ENCODE data around the gene UQCRC2.
"Not testable (repeated sequence)": the region's sequence is repeated elsewhere in the genome, so short reads cannot be mapped to it uniquely, and the experiment has no call there.

The UQCRC2 gene

GRCh38 chr16:21952793-21953540 is at the start of gene UQCRC2:
Gene UQCRC2 (plus strand): TSS chr16:21953361. CDS start chr16:21953424, 63 bp downstream.
- peak; percentile 79 for DNase-seq (ENCODE audit: low read depth, low spot score)
- no peaks in the 10 kb centered on the region for H3K9me3 ChIP-seq (ENCODE audit: control insufficient read depth, insufficient read depth, low read length)
- H3K4me3 ChIP-seq (ENCODE audit: low read length): peak within 1 kb of the TSS; percentile 91
- H3K36me3 ChIP-seq (ENCODE audit: control insufficient read depth, insufficient read depth, low read length): peaks cover 3% of the 10 kb centered on the region; the same call in 1 of the 2 replicates
- WGBS (ENCODE audit: insufficient coverage, insufficient read length): no CpG with 5 or more reads among the region's 41 CpGs
- no peaks in the 10 kb centered on the region for H3K27me3 ChIP-seq (ENCODE audit: control insufficient read depth, insufficient read depth, low read length)
- no peaks in the 10 kb centered on the region for H3K4me1 ChIP-seq (ENCODE audit: control insufficient read depth, insufficient read depth, low read length)
- no peak within 1 kb of the TSS for H3K27ac ChIP-seq (ENCODE audit: low read length)

GRCh38 chr16:21932650-21933049 is 20.5 kb upstream of the UQCRC2 start:
- no CpG with 5 or more reads among the region's 4 CpGs for WGBS (ENCODE audit: insufficient coverage, insufficient read length)
- not testable (repeated sequence) for H3K27ac ChIP-seq (ENCODE audit: low read length); H3K27me3 ChIP-seq (ENCODE audit: control insufficient read depth, insufficient read depth, low read length); H3K9me3 ChIP-seq (ENCODE audit: control insufficient read depth, insufficient read depth, low read length); DNase-seq (ENCODE audit: low read depth, low spot score); H3K36me3 ChIP-seq (ENCODE audit: control insufficient read depth, insufficient read depth, low read length); H3K4me1 ChIP-seq (ENCODE audit: control insufficient read depth, insufficient read depth, low read length); H3K4me3 ChIP-seq (ENCODE audit: low read length)

- H3K36me3 ChIP-seq (ENCODE audit: control insufficient read depth, insufficient read depth, low read length); H3K9me3 ChIP-seq (ENCODE audit: control insufficient read depth, insufficient read depth, low read length); H3K27me3 ChIP-seq (ENCODE audit: control insufficient read depth, insufficient read depth, low read length); H3K4me3 ChIP-seq (ENCODE audit: low read length); H3K4me1 ChIP-seq (ENCODE audit: control insufficient read depth, insufficient read depth, low read length); H3K27ac ChIP-seq (ENCODE audit: low read length); DNase-seq (ENCODE audit: low read depth, low spot score): not testable (repeated sequence)
- no CpG with 5 or more reads among the region's 4 CpGs for whole genome bisulfite sequencing (ENCODE audit: insufficient coverage, insufficient read length)
Measured at GRCh38 chr16:21933316-21933715, 19.8 kb upstream of the UQCRC2 start.

- not testable (repeated sequence) for H3K4me3 ChIP-seq (ENCODE audit: low read length); DNase-seq (ENCODE audit: low read depth, low spot score); H3K4me1 ChIP-seq (ENCODE audit: control insufficient read depth, insufficient read depth, low read length); H3K9me3 ChIP-seq (ENCODE audit: control insufficient read depth, insufficient read depth, low read length); H3K27me3 ChIP-seq (ENCODE audit: control insufficient read depth, insufficient read depth, low read length); H3K27ac ChIP-seq (ENCODE audit: low read length); H3K36me3 ChIP-seq (ENCODE audit: control insufficient read depth, insufficient read depth, low read length)
- WGBS (ENCODE audit: insufficient coverage, insufficient read length): no CpG with 5 or more reads among the region's 4 CpGs
Measured at GRCh38 chr16:21933790-21934189, 19.4 kb upstream of the UQCRC2 start.

- not testable (repeated sequence) for H3K4me3 ChIP-seq (ENCODE audit: low read length); H3K4me1 ChIP-seq (ENCODE audit: control insufficient read depth, insufficient read depth, low read length); H3K36me3 ChIP-seq (ENCODE audit: control insufficient read depth, insufficient read depth, low read length); H3K27me3 ChIP-seq (ENCODE audit: control insufficient read depth, insufficient read depth, low read length); DNase-seq (ENCODE audit: low read depth, low spot score); H3K27ac ChIP-seq (ENCODE audit: low read length); H3K9me3 ChIP-seq (ENCODE audit: control insufficient read depth, insufficient read depth, low read length)
- WGBS (ENCODE audit: insufficient coverage, insufficient read length): no CpG with 5 or more reads among the region's 6 CpGs
Measured at GRCh38 chr16:21936216-21936615, 16.9 kb upstream of the UQCRC2 start.

GRCh38 chr16:21937336-21937829 is 15.8 kb upstream of the UQCRC2 start:
- Histone ChIP-seq H3K4me3 (ENCODE audit: low read length) (no peak overlapping the region), H3K4me1 (ENCODE audit: control insufficient read depth, insufficient read depth, low read length) (no peaks in the 10 kb centered on the region), H3K36me3 (ENCODE audit: control insufficient read depth, insufficient read depth, low read length) (no peaks in the 10 kb centered on the region), H3K27ac (ENCODE audit: low read length) (no peak overlapping the region), H3K27me3 (ENCODE audit: control insufficient read depth, insufficient read depth, low read length) (no peaks in the 10 kb centered on the region), H3K9me3 (ENCODE audit: control insufficient read depth, insufficient read depth, low read length) (no peaks in the 10 kb centered on the region)
- no peak for DNase-seq (ENCODE audit: low read depth, low spot score)

- no CpG with 5 or more reads among the region's 1 CpG for WGBS (ENCODE audit: insufficient coverage, insufficient read length)
- Histone ChIP-seq H3K4me1 (ENCODE audit: control insufficient read depth, insufficient read depth, low read length) (no peaks in the 10 kb centered on the region), H3K4me3 (ENCODE audit: low read length) (no peak overlapping the region), H3K9me3 (ENCODE audit: control insufficient read depth, insufficient read depth, low read length) (no peaks in the 10 kb centered on the region), H3K27ac (ENCODE audit: low read length) (no peak overlapping the region), H3K27me3 (ENCODE audit: control insufficient read depth, insufficient read depth, low read length) (no peaks in the 10 kb centered on the region), H3K36me3 (ENCODE audit: control insufficient read depth, insufficient read depth, low read length) (no peaks in the 10 kb centered on the region)
- no peak for DNase-seq (ENCODE audit: low read depth, low spot score)
Measured at GRCh38 chr16:21940570-21940969, 12.6 kb upstream of the UQCRC2 start.

- Histone ChIP-seq H3K9me3 (ENCODE audit: control insufficient read depth, insufficient read depth, low read length) (no peaks in the 10 kb centered on the region), H3K27ac (ENCODE audit: low read length) (no peak overlapping the region), H3K4me1 (ENCODE audit: control insufficient read depth, insufficient read depth, low read length) (no peaks in the 10 kb centered on the region), H3K27me3 (ENCODE audit: control insufficient read depth, insufficient read depth, low read length) (no peaks in the 10 kb centered on the region), H3K4me3 (ENCODE audit: low read length) (no peak overlapping the region), H3K36me3 (ENCODE audit: control insufficient read depth, insufficient read depth, low read length) (no peaks in the 10 kb centered on the region)
- DNase-seq (ENCODE audit: low read depth, low spot score): no peak
- WGBS (ENCODE audit: insufficient coverage, insufficient read length): no CpG with 5 or more reads among the region's 4 CpGs
Measured at GRCh38 chr16:21943571-21943970, 9.6 kb upstream of the UQCRC2 start.

- Histone ChIP-seq H3K4me3 (ENCODE audit: low read length) (no peak overlapping the region), H3K9me3 (ENCODE audit: control insufficient read depth, insufficient read depth, low read length) (no peaks in the 10 kb centered on the region), H3K36me3 (ENCODE audit: control insufficient read depth, insufficient read depth, low read length) (no peaks in the 10 kb centered on the region), H3K27ac (ENCODE audit: low read length) (no peak overlapping the region), H3K27me3 (ENCODE audit: control insufficient read depth, insufficient read depth, low read length) (no peaks in the 10 kb centered on the region), H3K4me1 (ENCODE audit: control insufficient read depth, insufficient read depth, low read length) (no peaks in the 10 kb centered on the region)
- no peak for DNase-seq (ENCODE audit: low read depth, low spot score)
- no CpG with 5 or more reads among the region's 9 CpGs for WGBS (ENCODE audit: insufficient coverage, insufficient read length)
Measured at GRCh38 chr16:21946889-21947635, 6.1 kb upstream of the UQCRC2 start.

GRCh38 chr16:21949713-21950260 is 3.4 kb upstream of the UQCRC2 start:
- H3K27ac ChIP-seq (ENCODE audit: low read length): no peak overlapping the region
- no peak overlapping the region for H3K4me3 ChIP-seq (ENCODE audit: low read length)
- H3K36me3 ChIP-seq (ENCODE audit: control insufficient read depth, insufficient read depth, low read length): no peaks in the 10 kb centered on the region
- no peaks in the 10 kb centered on the region for H3K4me1 ChIP-seq (ENCODE audit: control insufficient read depth, insufficient read depth, low read length)
- H3K27me3 ChIP-seq (ENCODE audit: control insufficient read depth, insufficient read depth, low read length): no peaks in the 10 kb centered on the region
- no peaks in the 10 kb centered on the region for H3K9me3 ChIP-seq (ENCODE audit: control insufficient read depth, insufficient read depth, low read length)
- no peak for DNase-seq (ENCODE audit: low read depth, low spot score)
- WGBS (ENCODE audit: insufficient coverage, insufficient read length): no CpG with 5 or more reads among the region's 1 CpG
